ENCODE measurements around the gene SAP30L.
A peak's percentile ranks its signal among the peaks of the same experiment; 100 is the strongest.

The SAP30L gene

GRCh38 chr5:154483654-154484392 lies 38.0 kb downstream of the SAP30L start:
- no peak for DNase-seq (ENCODE audit: low read depth)
- H3K4me3 ChIP-seq (ENCODE audit: low read depth, low read length): no peak overlapping the region

GRCh38 chr5:154484393-154485095 lies 38.7 kb downstream of the SAP30L start:
- DNase-seq (ENCODE audit: low read depth): no peak
- H3K4me3 ChIP-seq (ENCODE audit: low read depth, low read length): no peak overlapping the region
- no peak for TF ChIP-seq CTCF (IDR thresholded peaks at IDR 0.05; ENCODE audit: insufficient read depth, low read depth, low read length, missing control alignments)

More at GRCh38 chr5:154483654-154484392, 38.0 kb downstream of the SAP30L start:
- no peak for TF ChIP-seq CTCF (IDR thresholded peaks at IDR 0.05; ENCODE audit: insufficient read depth, low read depth, low read length, missing control alignments)

- no peak for TF ChIP-seq CTCF (IDR thresholded peaks at IDR 0.05; ENCODE audit: insufficient read depth, low read depth, low read length, missing control alignments)
These were observed 39.3 kb downstream of the SAP30L start for GRCh38 chr5:154485096-154485491.

DNA sequence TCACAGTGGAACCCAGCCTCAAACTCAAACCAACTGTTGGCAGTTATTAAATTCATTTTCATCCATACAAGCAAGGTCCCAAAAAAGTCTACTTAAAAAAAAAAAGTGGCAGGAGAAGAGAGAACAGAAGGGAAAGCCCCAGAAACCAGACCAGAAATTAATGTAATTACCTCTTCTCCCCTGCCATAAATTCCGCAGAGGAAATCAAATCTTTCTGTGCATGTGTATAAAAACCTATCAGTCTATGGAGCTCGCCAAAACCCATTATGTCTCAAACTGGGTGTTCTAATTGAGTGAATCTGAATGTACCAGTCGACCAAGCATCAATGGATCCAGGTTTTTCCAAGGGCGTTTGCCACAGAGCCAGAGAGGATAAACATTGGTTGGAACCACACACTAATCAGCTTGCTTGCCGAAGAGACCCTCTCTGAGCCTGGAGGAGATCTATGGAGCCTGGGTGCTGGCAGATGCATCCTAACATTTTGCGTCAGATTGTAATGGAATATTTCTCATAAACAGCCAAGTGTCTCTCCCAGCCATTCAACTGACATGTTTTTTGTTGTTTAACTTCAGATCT lies 40.1 kb downstream of the SAP30L start:
- H3K4me3 ChIP-seq (ENCODE audit: low read depth, low read length): no peak overlapping the region
- DNase-seq (ENCODE audit: low read depth): no peak
- TF ChIP-seq CTCF (IDR thresholded peaks at IDR 0.05; ENCODE audit: insufficient read depth, low read depth, low read length, missing control alignments): no peak

More at GRCh38 chr5:154485096-154485491, 39.3 kb downstream of the SAP30L start:
- no peak overlapping the region for H3K4me3 ChIP-seq (ENCODE audit: low read depth, low read length)
- DNase-seq (ENCODE audit: low read depth): no peak

DNA sequence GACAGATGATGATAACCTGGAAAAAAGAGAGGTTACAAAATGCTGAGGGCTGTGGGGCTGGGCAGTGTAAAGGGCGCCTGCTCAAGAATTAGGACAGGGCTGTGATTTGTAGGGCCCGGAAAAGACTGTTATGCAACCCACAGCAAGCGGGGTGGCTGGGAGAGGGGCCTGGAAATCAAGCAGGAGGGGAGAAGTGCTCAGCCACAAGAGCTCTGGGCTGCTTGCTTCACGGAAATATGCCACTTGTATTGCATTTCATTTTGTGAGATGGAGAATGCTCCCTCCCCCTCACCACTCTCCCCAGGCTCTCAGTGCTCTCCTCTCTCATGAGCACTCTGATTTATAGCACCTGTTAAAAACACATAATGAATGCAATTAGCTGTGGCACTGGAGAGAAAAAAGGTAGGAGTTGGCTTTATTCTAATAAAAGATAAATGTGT lies 40.6 kb downstream of the SAP30L start:
- TF ChIP-seq CTCF (IDR thresholded peaks at IDR 0.05; ENCODE audit: insufficient read depth, low read depth, low read length, missing control alignments): no peak
- H3K4me3 ChIP-seq (ENCODE audit: low read depth, low read length): no peak overlapping the region
- DNase-seq (ENCODE audit: low read depth): no peak

DNA sequence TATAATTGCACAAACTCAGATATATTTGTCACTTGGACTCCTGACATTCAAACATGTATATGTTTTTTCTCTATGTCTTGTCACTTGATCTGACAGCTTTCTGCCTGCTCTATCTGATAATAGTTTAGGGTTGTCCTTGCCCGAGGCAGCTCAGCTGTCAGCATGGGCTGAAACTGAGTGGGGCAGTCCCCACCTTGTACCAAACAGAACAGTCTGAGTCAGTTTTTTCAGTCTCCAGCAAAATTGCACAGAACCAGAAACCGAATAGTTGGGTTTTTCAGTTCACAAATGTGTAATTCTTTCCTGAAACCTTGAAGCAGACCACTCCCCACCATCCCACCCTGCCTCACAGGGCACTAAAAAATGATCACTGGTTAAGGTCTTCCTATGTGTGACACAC lies 41.7 kb downstream of the SAP30L start:
- TF ChIP-seq CTCF (IDR thresholded peaks at IDR 0.05; ENCODE audit: insufficient read depth, low read depth, low read length, missing control alignments): no peak
- H3K4me3 ChIP-seq (ENCODE audit: low read depth, low read length): no peak overlapping the region
- peak; percentile 88 for DNase-seq (ENCODE audit: low read depth)

All from GM12865 (cell line).